ENCODE measurements around the gene IL7R.

Gene IL7R

GRCh38 chr5:35860686-35861085, 4.0 kb downstream of the IL7R start:
- H3K27ac ChIP-seq (ENCODE audit: poor library complexity, severe bottlenecking), result no peak overlapping the region
- TF ChIP-seq, protein P1, sequence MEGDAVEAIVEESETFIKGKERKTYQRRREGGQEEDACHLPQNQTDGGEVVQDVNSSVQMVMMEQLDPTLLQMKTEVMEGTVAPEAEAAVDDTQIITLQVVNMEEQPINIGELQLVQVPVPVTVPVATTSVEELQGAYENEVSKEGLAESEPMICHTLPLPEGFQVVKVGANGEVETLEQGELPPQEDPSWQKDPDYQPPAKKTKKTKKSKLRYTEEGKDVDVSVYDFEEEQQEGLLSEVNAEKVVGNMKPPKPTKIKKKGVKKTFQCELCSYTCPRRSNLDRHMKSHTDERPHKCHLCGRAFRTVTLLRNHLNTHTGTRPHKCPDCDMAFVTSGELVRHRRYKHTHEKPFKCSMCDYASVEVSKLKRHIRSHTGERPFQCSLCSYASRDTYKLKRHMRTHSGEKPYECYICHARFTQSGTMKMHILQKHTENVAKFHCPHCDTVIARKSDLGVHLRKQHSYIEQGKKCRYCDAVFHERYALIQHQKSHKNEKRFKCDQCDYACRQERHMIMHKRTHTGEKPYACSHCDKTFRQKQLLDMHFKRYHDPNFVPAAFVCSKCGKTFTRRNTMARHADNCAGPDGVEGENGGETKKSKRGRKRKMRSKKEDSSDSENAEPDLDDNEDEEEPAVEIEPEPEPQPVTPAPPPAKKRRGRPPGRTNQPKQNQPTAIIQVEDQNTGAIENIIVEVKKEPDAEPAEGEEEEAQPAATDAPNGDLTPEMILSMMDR (IDR thresholded peaks at IDR 0.05; ENCODE audit: poor library complexity, severe bottlenecking), result no peak
- H3K4me1 ChIP-seq (ENCODE audit: insufficient read depth, poor library complexity, severe bottlenecking), result peaks cover 35% of the 10 kb centered on the region
- H3K4me3 ChIP-seq (ENCODE audit: severe bottlenecking), result no peak overlapping the region
- H3K9me3 ChIP-seq (ENCODE audit: severe bottlenecking), result peaks cover 6% of the 10 kb centered on the region
- no peaks in the 10 kb centered on the region for H3K27me3 ChIP-seq (ENCODE audit: insufficient read depth, poor library complexity, severe bottlenecking)
- ATAC-seq (ENCODE audit: low read depth) (no peak), DNase-seq (ENCODE audit: low spot score) (no peak)
- no peaks in the 10 kb centered on the region for H3K36me3 ChIP-seq (ENCODE audit: low read depth)

DNA sequence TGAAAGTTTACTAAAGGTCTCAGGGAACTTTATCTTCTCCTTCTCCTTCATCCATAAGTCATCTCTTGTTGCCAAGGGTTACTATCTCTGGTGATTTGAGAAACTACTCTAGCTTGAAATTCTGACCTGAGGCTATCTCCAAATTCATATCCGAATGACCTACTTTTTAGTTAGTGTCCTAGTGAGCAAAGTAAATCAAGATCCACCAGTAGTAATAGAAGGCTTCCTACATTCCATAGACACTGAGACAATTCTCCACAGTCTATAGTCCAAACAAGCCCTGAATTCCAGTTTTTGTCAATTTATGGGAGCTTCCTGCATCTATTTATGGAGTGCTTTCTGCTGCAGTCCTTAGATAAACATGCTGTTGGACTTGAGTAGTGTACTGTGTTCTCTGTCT, 5.0 kb downstream of the IL7R start:
- H3K4me1 ChIP-seq (ENCODE audit: insufficient read depth, poor library complexity, severe bottlenecking), result peaks cover 24% of the 10 kb centered on the region
- no peak for DNase-seq (ENCODE audit: low spot score)
- H3K27ac ChIP-seq (ENCODE audit: poor library complexity, severe bottlenecking), result peak overlapping the region; percentile 25
- no peaks in the 10 kb centered on the region for H3K27me3 ChIP-seq (ENCODE audit: insufficient read depth, poor library complexity, severe bottlenecking)
- ATAC-seq (ENCODE audit: low read depth), result no peak
- H3K36me3 ChIP-seq (ENCODE audit: low read depth), result no peaks in the 10 kb centered on the region
- TF ChIP-seq, protein P1 (IDR thresholded peaks at IDR 0.05; ENCODE audit: poor library complexity, severe bottlenecking), result no peak
- H3K4me3 ChIP-seq (ENCODE audit: severe bottlenecking), result no peak overlapping the region
- peaks cover 6% of the 10 kb centered on the region for H3K9me3 ChIP-seq (ENCODE audit: severe bottlenecking)

DNA sequence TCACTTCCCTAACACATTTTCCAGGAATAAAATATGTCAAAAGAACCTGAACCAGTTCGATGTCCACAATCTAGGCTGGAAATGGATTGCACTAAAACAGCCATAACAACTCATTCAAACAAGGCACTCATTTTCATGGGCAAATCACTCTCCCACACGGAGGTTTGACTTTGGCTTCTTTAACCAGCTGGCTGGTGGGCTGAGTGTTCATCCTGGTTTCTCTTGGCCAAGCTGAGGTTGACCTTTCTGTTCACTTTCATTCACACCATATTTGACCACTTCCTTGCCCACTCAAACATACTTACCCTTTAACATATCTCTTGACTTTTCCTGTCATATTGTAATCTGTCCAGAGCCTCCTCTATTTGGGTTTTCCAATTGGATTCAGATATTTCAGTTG, 5.4 kb downstream of the IL7R start:
- no peaks in the 10 kb centered on the region for H3K27me3 ChIP-seq (ENCODE audit: insufficient read depth, poor library complexity, severe bottlenecking)
- peak overlapping the region; percentile 25 for H3K27ac ChIP-seq (ENCODE audit: poor library complexity, severe bottlenecking)
- ATAC-seq (ENCODE audit: low read depth), result no peak
- no peak for DNase-seq (ENCODE audit: low spot score)
- peaks cover 6% of the 10 kb centered on the region for H3K9me3 ChIP-seq (ENCODE audit: severe bottlenecking)
- H3K4me3 ChIP-seq (ENCODE audit: severe bottlenecking), result no peak overlapping the region
- no peaks in the 10 kb centered on the region for H3K36me3 ChIP-seq (ENCODE audit: low read depth)
- peaks cover 20% of the 10 kb centered on the region for H3K4me1 ChIP-seq (ENCODE audit: insufficient read depth, poor library complexity, severe bottlenecking)
- TF ChIP-seq, protein P1 (IDR thresholded peaks at IDR 0.05; ENCODE audit: poor library complexity, severe bottlenecking), result no peak

GRCh38 chr5:35863159-35863558, 6.5 kb downstream of the IL7R start:
- Histone ChIP-seq H3K27ac (ENCODE audit: poor library complexity, severe bottlenecking) (no peak overlapping the region), H3K36me3 (ENCODE audit: low read depth) (no peaks in the 10 kb centered on the region), H3K9me3 (ENCODE audit: severe bottlenecking) (peaks cover 6% of the 10 kb centered on the region), H3K4me1 (ENCODE audit: insufficient read depth, poor library complexity, severe bottlenecking) (peaks cover 12% of the 10 kb centered on the region), H3K27me3 (ENCODE audit: insufficient read depth, poor library complexity, severe bottlenecking) (no peaks in the 10 kb centered on the region), H3K4me3 (ENCODE audit: severe bottlenecking) (no peak overlapping the region)
- TF ChIP-seq, protein P1 (IDR thresholded peaks at IDR 0.05; ENCODE audit: poor library complexity, severe bottlenecking), result no peak
- ATAC-seq (ENCODE audit: low read depth) (no peak), DNase-seq (ENCODE audit: low spot score) (no peak)

DNA sequence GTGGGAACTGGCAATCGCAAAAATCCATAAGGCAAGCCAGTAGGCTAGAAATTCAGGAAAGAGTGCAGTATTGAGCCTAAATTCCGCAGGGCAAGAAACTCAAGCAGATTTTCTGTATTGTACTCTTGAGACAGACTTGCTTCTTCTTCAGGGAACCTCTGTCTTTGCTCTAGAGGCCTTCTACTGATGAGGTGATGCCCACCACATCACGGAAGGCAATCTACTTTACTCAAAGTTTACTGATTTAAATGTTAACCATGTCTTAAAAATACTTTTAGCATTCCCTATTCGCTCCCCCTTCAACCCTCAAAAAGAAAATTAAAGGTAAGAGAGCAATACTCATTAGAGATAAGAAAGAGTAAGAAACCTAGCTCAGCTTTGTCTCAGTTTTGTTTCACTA, 11.3 kb downstream of the IL7R start:
- DNase-seq (ENCODE audit: low spot score), result no peak
- ATAC-seq (ENCODE audit: low read depth), result no peak
- Histone ChIP-seq H3K27me3 (ENCODE audit: insufficient read depth, poor library complexity, severe bottlenecking) (no peaks in the 10 kb centered on the region), H3K36me3 (ENCODE audit: low read depth) (no peaks in the 10 kb centered on the region), H3K27ac (ENCODE audit: poor library complexity, severe bottlenecking) (no peak overlapping the region), H3K4me3 (ENCODE audit: severe bottlenecking) (no peak overlapping the region), H3K9me3 (ENCODE audit: severe bottlenecking) (peaks cover 6% of the 10 kb centered on the region), H3K4me1 (ENCODE audit: insufficient read depth, poor library complexity, severe bottlenecking) (no peaks in the 10 kb centered on the region)
- TF ChIP-seq, protein P1 (IDR thresholded peaks at IDR 0.05; ENCODE audit: poor library complexity, severe bottlenecking), result no peak

All from RWPE2 (cell line).